Measurements from ENCODE around the gene CSMD2. TPM values are rescaled to one million over a fixed set of nuclear protein-coding genes. Genes with fewer than 3 reads are reported as not detected.

Gene CSMD2
- total and polyA plus RNA-seq, 2 experiments from 2014 or later = 5.3 to 16.6 TPM

DNA sequence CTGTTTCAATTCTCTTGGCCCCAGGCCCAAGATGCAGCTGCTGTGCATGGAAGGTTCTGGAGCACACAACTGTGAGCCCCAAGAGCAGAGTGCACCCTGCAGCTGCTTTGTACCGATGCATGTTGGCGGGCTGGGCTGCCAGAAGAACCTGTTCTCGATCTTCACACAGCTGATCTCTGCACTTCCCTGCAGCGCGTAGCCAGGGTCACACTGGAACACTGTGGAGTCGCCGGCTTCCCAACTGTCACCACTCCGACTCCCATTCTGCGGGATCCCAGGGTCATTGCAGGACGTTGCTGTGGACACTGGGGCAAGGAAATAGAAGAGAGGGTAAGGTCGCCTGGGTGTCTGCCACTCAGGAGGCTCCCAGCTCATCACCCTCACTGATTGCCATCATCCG lies 507.2 kb downstream of the CSMD2 start:
- Histone ChIP-seq H4K20me1 (replicated peaks; ENCODE audit: insufficient read depth) (no peaks in the 10 kb centered on the region; the same call in 1 of the 2 replicates), H3K9me2 (ENCODE audit: insufficient read depth) (no peaks in the 10 kb centered on the region), H3K4me2 (no peak overlapping the region), H3K36me3 (ENCODE audit: insufficient read depth) (no peaks in the 10 kb centered on the region; the same call in 1 of the 2 replicates), H3K27me3 (ENCODE audit: insufficient read depth) (no peaks in the 10 kb centered on the region), H3K27ac (ENCODE audit: low read depth) (no peak overlapping the region), H3K4me3 (no peak overlapping the region), H3K4me1 (ENCODE audit: insufficient read depth) (no peaks in the 10 kb centered on the region), H3F3A (replicated peaks; ENCODE audit: low read depth) (no peaks in the 10 kb centered on the region), H3K79me2 (replicated peaks; ENCODE audit: insufficient read depth) (no peaks in the 10 kb centered on the region), H2AFZ (no peak overlapping the region)
- Mint-ChIP-seq H3K36me3 (ENCODE audit: low read depth) (peaks cover 23% of the 10 kb centered on the region), H3K27ac (no peak overlapping the region), H3K27me3 (ENCODE audit: insufficient read depth, low read depth, poor library complexity) (peaks cover 2% of the 10 kb centered on the region), H3K4me1 (no peaks in the 10 kb centered on the region), H3K9me3 (no peaks in the 10 kb centered on the region; the same call in 2 of the 3 replicates), H3K4me3 (no peak overlapping the region)
- no peak for TF ChIP-seq EZH2phosphoT487 (IDR thresholded peaks at IDR 0.05; ENCODE audit: unreplicated experiment)
- TF ChIP-seq ZNF114 (CRISPR knock-in tag; IDR thresholded peaks at IDR 0.05) = no peak
- ATAC-seq (no peak), DNase-seq (ENCODE audit: low spot score) (no peak)

DNA sequence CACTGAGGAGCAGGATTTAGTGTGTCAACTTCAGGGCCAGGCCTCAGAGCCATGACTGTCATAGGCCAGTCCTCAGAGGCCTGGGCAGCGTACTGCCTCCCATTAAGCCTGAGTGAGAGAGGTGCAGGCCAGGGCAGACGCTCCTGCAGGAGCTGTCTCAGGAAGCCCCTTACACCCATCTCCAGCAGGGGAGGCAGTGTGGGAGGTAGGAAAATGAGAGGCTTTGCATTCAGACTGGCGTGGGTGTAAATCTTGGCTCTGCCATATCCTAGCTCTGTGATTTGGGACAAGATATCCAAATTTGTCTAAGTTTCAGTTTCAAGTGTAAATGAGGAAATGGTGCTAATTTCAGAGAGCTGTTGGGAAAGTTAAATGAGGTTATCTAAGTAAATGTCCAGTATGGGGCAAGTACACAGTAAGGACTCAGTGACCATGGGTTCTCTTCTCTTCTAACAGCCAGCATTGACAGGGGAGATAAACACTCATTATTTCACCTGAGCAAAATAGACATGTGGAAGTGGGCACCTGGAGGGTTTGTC lies 508.5 kb downstream of the CSMD2 start:
- Mint-ChIP-seq H3K36me3 (ENCODE audit: low read depth) (peaks cover 17% of the 10 kb centered on the region), H3K4me1 (no peaks in the 10 kb centered on the region), H3K4me3 (no peak overlapping the region), H3K27ac (no peak overlapping the region), H3K27me3 (ENCODE audit: insufficient read depth, low read depth, poor library complexity) (peaks cover 2% of the 10 kb centered on the region), H3K9me3 (no peaks in the 10 kb centered on the region; the same call in 2 of the 3 replicates)
- no peak for TF ChIP-seq ZNF114 (CRISPR knock-in tag; IDR thresholded peaks at IDR 0.05)
- Histone ChIP-seq H3K36me3 (ENCODE audit: insufficient read depth) (no peaks in the 10 kb centered on the region; the same call in 1 of the 2 replicates), H3F3A (replicated peaks; ENCODE audit: low read depth) (no peaks in the 10 kb centered on the region), H3K9me2 (ENCODE audit: insufficient read depth) (no peaks in the 10 kb centered on the region), H4K20me1 (replicated peaks; ENCODE audit: insufficient read depth) (no peaks in the 10 kb centered on the region; the same call in 1 of the 2 replicates), H3K4me3 (no peak overlapping the region), H3K79me2 (replicated peaks; ENCODE audit: insufficient read depth) (no peaks in the 10 kb centered on the region), H3K4me2 (no peak overlapping the region), H3K4me1 (ENCODE audit: insufficient read depth) (no peaks in the 10 kb centered on the region), H3K27me3 (ENCODE audit: insufficient read depth) (no peaks in the 10 kb centered on the region), H3K27ac (ENCODE audit: low read depth) (no peak overlapping the region), H2AFZ (no peak overlapping the region)
- no peak for DNase-seq (ENCODE audit: low spot score)
- no peak for ATAC-seq

DNA sequence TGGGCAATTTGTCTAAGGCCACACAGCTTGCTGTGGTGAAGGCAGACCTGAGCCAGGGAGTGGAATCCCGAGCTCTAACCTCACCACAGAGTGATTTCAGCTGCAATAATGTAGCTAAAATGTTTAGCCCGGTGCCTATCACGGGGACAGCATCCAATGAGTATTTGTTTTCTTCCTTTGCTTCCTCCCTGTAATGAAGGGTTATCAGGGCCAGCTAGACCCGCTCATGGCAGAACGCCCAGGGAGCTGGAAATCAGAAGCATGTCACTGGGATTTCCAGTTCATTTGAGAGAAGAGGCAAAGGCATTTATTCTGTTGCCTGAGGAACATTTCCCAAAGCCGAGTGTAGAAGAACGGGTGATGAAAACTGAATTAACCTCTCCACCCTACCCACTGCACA lies 509.5 kb downstream of the CSMD2 start:
- peaks cover 17% of the 10 kb centered on the region for H3K36me3 Mint-ChIP-seq (ENCODE audit: low read depth)
- ATAC-seq = no peak
- H3K9me2 ChIP-seq (ENCODE audit: insufficient read depth) = no peaks in the 10 kb centered on the region
- TF ChIP-seq NANOG (IDR thresholded peaks at IDR 0.05; ENCODE audit: borderline replicate concordance) (no peak), EZH2phosphoT487 (IDR thresholded peaks at IDR 0.05; ENCODE audit: unreplicated experiment) (no peak), EZH2 (IDR thresholded peaks at IDR 0.05; ENCODE audit: low read depth, unreplicated experiment) (no peak), ZNF331 (CRISPR knock-in tag; IDR thresholded peaks at IDR 0.05; ENCODE audit: low read depth) (no peak), STAT1 (IDR thresholded peaks at IDR 0.05; ENCODE audit: unreplicated experiment) (no peak), CREB1 (CRISPR knock-in tag; IDR thresholded peaks at IDR 0.05; ENCODE audit: low read depth) (no peak)
- TF ChIP-seq, protein P1, sequence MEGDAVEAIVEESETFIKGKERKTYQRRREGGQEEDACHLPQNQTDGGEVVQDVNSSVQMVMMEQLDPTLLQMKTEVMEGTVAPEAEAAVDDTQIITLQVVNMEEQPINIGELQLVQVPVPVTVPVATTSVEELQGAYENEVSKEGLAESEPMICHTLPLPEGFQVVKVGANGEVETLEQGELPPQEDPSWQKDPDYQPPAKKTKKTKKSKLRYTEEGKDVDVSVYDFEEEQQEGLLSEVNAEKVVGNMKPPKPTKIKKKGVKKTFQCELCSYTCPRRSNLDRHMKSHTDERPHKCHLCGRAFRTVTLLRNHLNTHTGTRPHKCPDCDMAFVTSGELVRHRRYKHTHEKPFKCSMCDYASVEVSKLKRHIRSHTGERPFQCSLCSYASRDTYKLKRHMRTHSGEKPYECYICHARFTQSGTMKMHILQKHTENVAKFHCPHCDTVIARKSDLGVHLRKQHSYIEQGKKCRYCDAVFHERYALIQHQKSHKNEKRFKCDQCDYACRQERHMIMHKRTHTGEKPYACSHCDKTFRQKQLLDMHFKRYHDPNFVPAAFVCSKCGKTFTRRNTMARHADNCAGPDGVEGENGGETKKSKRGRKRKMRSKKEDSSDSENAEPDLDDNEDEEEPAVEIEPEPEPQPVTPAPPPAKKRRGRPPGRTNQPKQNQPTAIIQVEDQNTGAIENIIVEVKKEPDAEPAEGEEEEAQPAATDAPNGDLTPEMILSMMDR (conservative IDR thresholded peaks at IDR 0.05; ENCODE audit: low read depth in 2 of 2) = no peak
- TF ChIP-seq, protein P2, sequence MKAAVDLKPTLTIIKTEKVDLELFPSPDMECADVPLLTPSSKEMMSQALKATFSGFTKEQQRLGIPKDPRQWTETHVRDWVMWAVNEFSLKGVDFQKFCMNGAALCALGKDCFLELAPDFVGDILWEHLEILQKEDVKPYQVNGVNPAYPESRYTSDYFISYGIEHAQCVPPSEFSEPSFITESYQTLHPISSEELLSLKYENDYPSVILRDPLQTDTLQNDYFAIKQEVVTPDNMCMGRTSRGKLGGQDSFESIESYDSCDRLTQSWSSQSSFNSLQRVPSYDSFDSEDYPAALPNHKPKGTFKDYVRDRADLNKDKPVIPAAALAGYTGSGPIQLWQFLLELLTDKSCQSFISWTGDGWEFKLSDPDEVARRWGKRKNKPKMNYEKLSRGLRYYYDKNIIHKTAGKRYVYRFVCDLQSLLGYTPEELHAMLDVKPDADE (IDR thresholded peaks at IDR 0.05) = no peak
- TF ChIP-seq, protein P3, sequence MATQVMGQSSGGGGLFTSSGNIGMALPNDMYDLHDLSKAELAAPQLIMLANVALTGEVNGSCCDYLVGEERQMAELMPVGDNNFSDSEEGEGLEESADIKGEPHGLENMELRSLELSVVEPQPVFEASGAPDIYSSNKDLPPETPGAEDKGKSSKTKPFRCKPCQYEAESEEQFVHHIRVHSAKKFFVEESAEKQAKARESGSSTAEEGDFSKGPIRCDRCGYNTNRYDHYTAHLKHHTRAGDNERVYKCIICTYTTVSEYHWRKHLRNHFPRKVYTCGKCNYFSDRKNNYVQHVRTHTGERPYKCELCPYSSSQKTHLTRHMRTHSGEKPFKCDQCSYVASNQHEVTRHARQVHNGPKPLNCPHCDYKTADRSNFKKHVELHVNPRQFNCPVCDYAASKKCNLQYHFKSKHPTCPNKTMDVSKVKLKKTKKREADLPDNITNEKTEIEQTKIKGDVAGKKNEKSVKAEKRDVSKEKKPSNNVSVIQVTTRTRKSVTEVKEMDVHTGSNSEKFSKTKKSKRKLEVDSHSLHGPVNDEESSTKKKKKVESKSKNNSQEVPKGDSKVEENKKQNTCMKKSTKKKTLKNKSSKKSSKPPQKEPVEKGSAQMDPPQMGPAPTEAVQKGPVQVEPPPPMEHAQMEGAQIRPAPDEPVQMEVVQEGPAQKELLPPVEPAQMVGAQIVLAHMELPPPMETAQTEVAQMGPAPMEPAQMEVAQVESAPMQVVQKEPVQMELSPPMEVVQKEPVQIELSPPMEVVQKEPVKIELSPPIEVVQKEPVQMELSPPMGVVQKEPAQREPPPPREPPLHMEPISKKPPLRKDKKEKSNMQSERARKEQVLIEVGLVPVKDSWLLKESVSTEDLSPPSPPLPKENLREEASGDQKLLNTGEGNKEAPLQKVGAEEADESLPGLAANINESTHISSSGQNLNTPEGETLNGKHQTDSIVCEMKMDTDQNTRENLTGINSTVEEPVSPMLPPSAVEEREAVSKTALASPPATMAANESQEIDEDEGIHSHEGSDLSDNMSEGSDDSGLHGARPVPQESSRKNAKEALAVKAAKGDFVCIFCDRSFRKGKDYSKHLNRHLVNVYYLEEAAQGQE (IDR thresholded peaks at IDR 0.05; ENCODE audit: unreplicated experiment) = no peak

More for the DNA sequence above, 509.5 kb downstream of the CSMD2 start:
- H3K4me3 Mint-ChIP-seq = no peak overlapping the region
- H3K79me2 ChIP-seq (replicated peaks; ENCODE audit: insufficient read depth) = no peaks in the 10 kb centered on the region
- H3K4me1 ChIP-seq (ENCODE audit: insufficient read depth) = no peaks in the 10 kb centered on the region
- H3K36me3 ChIP-seq (ENCODE audit: insufficient read depth) = no peaks in the 10 kb centered on the region; the same call in 1 of the 2 replicates
- H3K4me3 ChIP-seq = no peak overlapping the region
- no peak overlapping the region for H3K27ac ChIP-seq (ENCODE audit: low read depth)
- H3K27me3 Mint-ChIP-seq (ENCODE audit: insufficient read depth, low read depth, poor library complexity) = peaks cover 2% of the 10 kb centered on the region
- H3K27ac Mint-ChIP-seq = no peak overlapping the region
- H4K20me1 ChIP-seq (replicated peaks; ENCODE audit: insufficient read depth) = no peaks in the 10 kb centered on the region; the same call in 1 of the 2 replicates
- no peaks in the 10 kb centered on the region for H3K4me1 Mint-ChIP-seq
- DNase-seq (ENCODE audit: low spot score) = no peak
- H3F3A ChIP-seq (replicated peaks; ENCODE audit: low read depth) = no peaks in the 10 kb centered on the region
- H3K4me2 ChIP-seq = no peak overlapping the region
- H2AFZ ChIP-seq = no peak overlapping the region
- no peaks in the 10 kb centered on the region for H3K27me3 ChIP-seq (ENCODE audit: insufficient read depth)
- no peaks in the 10 kb centered on the region; the same call in 2 of the 3 replicates for H3K9me3 Mint-ChIP-seq
